Hepatocyte (in vitro differentiated cells): ENCODE results near the gene SESN1.

Source experiments
- CTCF ChIP-seq: fragments of 200-600 bp; sonication (generic); IDR thresholded peaks from 2 replicates; pipeline ENCODE4 v1.5.1; 2016; ENCODE audit warnings: antibody characterized with exemption, mild to moderate bottlenecking; ENCODE audit not compliant: poor library complexity
- EZH2 ChIP-seq: fragments of 200-600 bp; sonication (generic); IDR thresholded peaks from 2 replicates; pipeline ENCODE4 v1.6.1; 2016; ENCODE audit warnings: antibody characterized with exemption, mild to moderate bottlenecking, borderline replicate concordance

DNA sequence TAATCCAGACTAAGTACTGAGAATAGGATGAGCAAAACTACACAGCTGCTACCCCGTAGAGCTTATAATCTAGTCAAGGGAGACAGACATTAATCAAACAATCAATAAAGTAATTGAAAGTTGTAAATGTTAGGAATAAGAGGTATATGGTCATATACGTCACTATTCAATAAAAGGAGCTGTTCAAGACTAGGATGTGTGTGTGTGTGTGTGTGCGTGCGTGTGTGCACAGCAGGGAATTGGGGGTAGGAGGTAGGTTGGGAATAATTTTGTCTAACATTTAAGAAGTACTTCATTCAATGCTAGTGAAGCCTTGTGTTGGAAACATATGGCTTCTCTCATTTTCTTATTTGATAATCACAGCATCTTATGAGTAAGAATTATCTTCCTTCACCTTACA, 41.8 kb downstream of the SESN1 start:
- TF ChIP-seq CTCF: no peak
- no peak for TF ChIP-seq EZH2
